HCT116 (cell line): Measurements from ENCODE around the gene WASL. TPM values are rescaled to one million over a fixed set of nuclear protein-coding genes. Genes with fewer than 3 reads are reported as not detected.

Experiments used
- ATAC-seq: fragments of 200-7000 bp; cut with Tn5 transposase; 2 replicates; pipeline ENCODE4 v1.9.1; 2020; ENCODE audit warnings: mild to moderate bottlenecking, moderate library complexity
- BruUV-seq: library from RNA; stranded (reverse); fragments of 400-500 nt; replicated peaks from 2 replicates; lab custom pipeline; 2021; lab: Mats Ljungman, UMichigan
- CTCF ChIA-PET: fragments of 300-600 bp; sonication (Branson Sonifier 250); formaldehyde crosslinking; loops from one replicate; lab custom pipeline; 2021; ENCODE audit warnings: antibody characterized with exemption; lab: Charles Lee
- POLR2A ChIA-PET: fragments of 300-600, 350-600 bp; sonication (Branson Sonifier 250); formaldehyde crosslinking; loops from one replicate; lab custom pipeline; 2021; ENCODE audit warnings: antibody characterized with exemption; lab: Charles Lee
- RAD21 ChIA-PET, 2 experiments: fragments of 300-600 bp; sonication (Branson Sonifier 250); formaldehyde crosslinking; loops; one replicate each; lab custom pipeline; 2023; ENCODE audit warnings: low total read pairs in 2 of 2; ENCODE audit not compliant: uncharacterized antibody in 2 of 2, unreplicated experiment in 2 of 2, low non-redundant PET in 1 of 2; lab: Charles Lee
- DNase-seq: peaks from one replicate; pipeline ENCODE4 v3.0.0-alpha.2; 2010; ENCODE audit warnings: low read depth, low spot score
- H2AFZ ChIP-seq: fragments of 200-600 bp; shearing (Covaris generic), sonication (generic); 2 replicates; pipeline ENCODE4 v1.6.1; 2017; ENCODE audit warnings: low read depth, mixed run types, mixed read lengths, antibody characterized with exemption, low read length; ENCODE audit not compliant: poor library complexity, severe bottlenecking
- H3K27ac ChIP-seq: 2 replicates; pipeline ENCODE4 v1.5.1; 2012; ENCODE audit warnings: low read depth, low read length
- H3K27me3 ChIP-seq: fragments of 200-600 bp; sonication (generic); 2 replicates; pipeline ENCODE4 v1.6.1; 2016; ENCODE audit warnings: mixed run types, low read length, mixed read lengths; ENCODE audit not compliant: insufficient read depth
- H3K36me3 ChIP-seq, 2 experiments: fragments of 200-500 bp in 1 of 2; fragments of 200-600 bp in 1 of 2; sonication (Bioruptor generic) in 1 of 2; sonication (generic) in 1 of 2; 2 replicates each; pipeline versions ENCODE4 v1.5.1 to v1.6.1; 2014 to 2016; ENCODE audit warnings: low read length in 2 of 2, inconsistent platforms in 1 of 2, mixed read lengths in 1 of 2, mixed run types in 1 of 2; ENCODE audit not compliant: insufficient read depth in 2 of 2, control insufficient read depth in 1 of 2
- H3K4me1 ChIP-seq, 2 experiments: fragments of 200-600 bp in 1 of 2; sonication (generic) in 1 of 2; 2 replicates each; pipeline versions ENCODE4 v1.5.1 to v1.6.1; 2012 to 2017; ENCODE audit warnings: low read length in 2 of 2, inconsistent platforms in 1 of 2, mild to moderate bottlenecking in 1 of 2, mixed read lengths in 1 of 2, mixed run types in 1 of 2, moderate library complexity in 1 of 2; ENCODE audit not compliant: insufficient read depth in 2 of 2, control insufficient read depth in 1 of 2
- H3K4me2 ChIP-seq: fragments of 200-600 bp; sonication (generic); 2 replicates; pipeline ENCODE4 v1.6.1; 2017; ENCODE audit warnings: mixed run types, low read length, mixed read lengths
- H3K4me3 ChIP-seq, 2 experiments: fragments of 200-600 bp in 1 of 2; sonication (generic) in 1 of 2; replicated peaks in 1 of 2; 2 replicates each; pipeline ENCODE4 v1.5.1; 2011 to 2016; ENCODE audit warnings: low read length in 2 of 2, control low read depth in 1 of 2, low read depth in 1 of 2, mild to moderate bottlenecking in 1 of 2, mixed read lengths in 1 of 2, mixed run types in 1 of 2
- H3K79me2 ChIP-seq: fragments of 200-600 bp; sonication (generic); 2 replicates; pipeline ENCODE4 v1.6.1; 2017; ENCODE audit warnings: mild to moderate bottlenecking, mixed run types, low read length, moderate library complexity, mixed read lengths; ENCODE audit not compliant: insufficient read depth
- H3K9ac ChIP-seq: fragments of 200-600 bp; sonication (generic); 2 replicates; pipeline ENCODE4 v1.6.1; 2016; ENCODE audit warnings: low read length, mixed read lengths
- H3K9me2 ChIP-seq: fragments of 200-600 bp; sonication (generic), shearing (Covaris generic); 2 replicates; pipeline ENCODE4 v1.6.1; 2017; ENCODE audit warnings: mixed run types, mild to moderate bottlenecking, moderate library complexity; ENCODE audit not compliant: insufficient read depth
- H3K9me3 ChIP-seq, 2 experiments: fragments of 200-500 bp in 1 of 2; fragments of 200-600 bp in 1 of 2; sonication (Bioruptor generic) in 1 of 2; sonication (generic) in 1 of 2; 2 replicates each; pipeline ENCODE4 v1.6.1; 2014 to 2017; ENCODE audit warnings: low read length in 2 of 2, mixed read lengths in 2 of 2, inconsistent platforms in 1 of 2, low read depth in 1 of 2, mild to moderate bottlenecking in 1 of 2, mixed run types in 1 of 2, moderate library complexity in 1 of 2; ENCODE audit not compliant: control insufficient read depth in 1 of 2, insufficient read depth in 1 of 2
- H4K20me1 ChIP-seq: fragments of 200-600 bp; sonication (generic), shearing (Covaris generic); 2 replicates; pipeline ENCODE4 v1.6.1; 2017; ENCODE audit warnings: mixed run types, mild to moderate bottlenecking, moderate library complexity; ENCODE audit not compliant: insufficient read depth
- ATF3 ChIP-seq: IDR thresholded peaks from 2 replicates; pipeline ENCODE4 v1.6.1; 2012
- CBX3 ChIP-seq: IDR thresholded peaks from 2 replicates; pipeline ENCODE4 v1.6.1; 2012; ENCODE audit warnings: low read depth
- CEBPB ChIP-seq: IDR thresholded peaks from 2 replicates; pipeline ENCODE4 v1.6.1; 2012; ENCODE audit warnings: low read depth
- CTCF ChIP-seq, 3 experiments: fragments of 200-600 bp in 1 of 3; sonication (generic) in 1 of 3; IDR thresholded peaks in 2 of 3; conservative IDR thresholded peaks in 1 of 3; 2 replicates each; pipeline ENCODE4 v1.5.1; 2012 to 2017; ENCODE audit warnings: low read depth in 2 of 3, low read length in 2 of 3, antibody characterized with exemption in 1 of 3, borderline replicate concordance in 1 of 3, control low read depth in 1 of 3, mild to moderate bottlenecking in 1 of 3, mixed read lengths in 1 of 3, mixed run types in 1 of 3, moderate library complexity in 1 of 3; ENCODE audit not compliant: insufficient read depth in 1 of 3
- EGR1 ChIP-seq: IDR thresholded peaks from 2 replicates; pipeline ENCODE4 v1.6.1; 2012; ENCODE audit warnings: low read depth
- ELF1 ChIP-seq: IDR thresholded peaks from 2 replicates; pipeline ENCODE4 v1.6.1; 2012; ENCODE audit warnings: low read depth, borderline replicate concordance
- EZH2 ChIP-seq: fragments of 200-600 bp; sonication (generic); IDR thresholded peaks from 2 replicates; pipeline ENCODE4 v1.6.1; 2017; ENCODE audit warnings: antibody characterized with exemption, mixed run types
- EZH2phosphoT487 ChIP-seq: fragments of 200-600 bp; IDR thresholded peaks from 2 replicates; pipeline ENCODE4 v1.6.1; 2018; ENCODE audit warnings: antibody characterized with exemption, borderline replicate concordance
- FOSL1 ChIP-seq: IDR thresholded peaks from 2 replicates; pipeline ENCODE4 v1.6.1; 2012; ENCODE audit warnings: low read depth
- JUND ChIP-seq: IDR thresholded peaks from 2 replicates; pipeline ENCODE4 v1.6.1; 2012
- MAX ChIP-seq: IDR thresholded peaks from 2 replicates; pipeline ENCODE4 v1.6.1; 2012
- POLR2A ChIP-seq: IDR thresholded peaks from 2 replicates; pipeline ENCODE4 v1.7.0; 2011; ENCODE audit warnings: borderline replicate concordance; ENCODE audit not compliant: insufficient read depth, insufficient read length; ENCODE audit errors: extremely low read depth
- POLR2AphosphoS5 ChIP-seq: IDR thresholded peaks from 2 replicates; pipeline ENCODE4 v1.6.1; 2011; ENCODE audit warnings: mild to moderate bottlenecking, low read depth, low read length, moderate library complexity
- RAD21 ChIP-seq: IDR thresholded peaks from 2 replicates; pipeline ENCODE4 v1.6.1; 2012; ENCODE audit warnings: low read depth, mild to moderate bottlenecking
- REST ChIP-seq: IDR thresholded peaks from 2 replicates; pipeline ENCODE4 v1.6.1; 2012; ENCODE audit warnings: low read depth
- SP1 ChIP-seq: IDR thresholded peaks from 2 replicates; pipeline ENCODE4 v1.6.1; 2012; ENCODE audit warnings: low read depth
- SRF ChIP-seq: IDR thresholded peaks from 2 replicates; pipeline ENCODE4 v1.6.1; 2012; ENCODE audit warnings: low read depth
- TCF7L2 ChIP-seq: IDR thresholded peaks from 2 replicates; pipeline ENCODE4 v1.7.0; 2011; ENCODE audit warnings: borderline replicate concordance, inconsistent platforms; ENCODE audit not compliant: insufficient read depth, insufficient read length; ENCODE audit errors: extremely low read depth
- ZBTB33 ChIP-seq: IDR thresholded peaks from 2 replicates; pipeline ENCODE4 v1.6.1; 2011; ENCODE audit warnings: mild to moderate bottlenecking, low read length, moderate library complexity; ENCODE audit not compliant: insufficient replicate concordance; ENCODE audit errors: extremely low read depth
- ZFX ChIP-seq: fragments of 450-650 bp; IDR thresholded peaks from 2 replicates; pipeline ENCODE4 v1.6.1; 2017
- intact Hi-C: fragments of 100-400 bp; cut with micrococcal nuclease; formaldehyde crosslinking; loops from 2 replicates; pipeline ENCODE4 v1.10.0; 2022
- total RNA-seq: library from RNA; stranded (reverse); gene quantifications from one replicate; pipeline ENCODE4 v1.2.1, GENCODE V29; 2021; ENCODE audit not compliant: unreplicated experiment

WASL gene
- total RNA-seq, 1 experiment from 2014 or later = 26.2 TPM

GRCh38 chr7:123717689-123718088 is 31.1 kb downstream of the WASL start:
- Histone ChIP-seq H3K9ac (no peak overlapping the region), H3K4me1 (peaks cover 2 to 11% of the 10 kb centered on the region in 2 experiments; a peak in 2 of 4 replicates), H3K9me3 (no peaks in the 10 kb centered on the region), H3K4me3 (no peak overlapping the region), H3K4me2 (no peak overlapping the region), H3K27me3 (no peaks in the 10 kb centered on the region), H3K36me3 (no peaks in the 10 kb centered on the region), H4K20me1 (peaks cover 5% of the 10 kb centered on the region; the same call in 1 of the 2 replicates), H3K27ac (no peak overlapping the region), H3K79me2 (peaks cover 78% of the 10 kb centered on the region), H3K9me2 (no peaks in the 10 kb centered on the region), H2AFZ (no peak overlapping the region)
- TF ChIP-seq SRF (no peak), POLR2A (no peak), EGR1 (no peak), CBX3 (no peak), ATF3 (no peak), CEBPB (no peak), ZFX (no peak), ELF1 (no peak), EZH2phosphoT487 (no peak), POLR2AphosphoS5 (no peak), FOSL1 (no peak), TCF7L2 (no peak), SP1 (no peak), EZH2 (no peak), CTCF (IDR thresholded peaks at IDR 0.05 in 2 of 3, conservative IDR thresholded peaks at IDR 0.05 in 1 of 3; ENCODE audit: borderline replicate concordance in 1 of 3, insufficient read depth in 1 of 3, low read depth in 2 of 3, low read length in 2 of 3) (no peak), JUND (no peak), RAD21 (no peak), REST (no peak), ZBTB33 (no peak), MAX (no peak)
- DNase-seq = no peak
- ChIA-PET CTCF (interaction anchor here (1.7 kb wide), 1 partner anchor 14 kb away, joined by 4 read pairs; no protein-coding TSS in a partner anchor), RAD21 (no interaction called here), POLR2A (no interaction called here)
- BruUV-seq = no TSS peak
- intact Hi-C loops = no loop called here
- ATAC-seq = no peak
